ENCODE measurements around the gene MTNR1A. TPM values are rescaled to one million over a fixed set of nuclear protein-coding genes. Genes with fewer than 3 reads are reported as not detected.

The MTNR1A gene
- total and polyA plus RNA-seq, 4 donors, result not detected

- H3K27ac ChIP-seq (ENCODE audit: low read depth in 1 of 2, low read length in 2 of 2), result no peak overlapping the region
- no peaks in the 10 kb centered on the region for H3K4me1 ChIP-seq (ENCODE audit: control insufficient read depth in 4 of 4, insufficient read depth in 4 of 4, low read length in 3 of 4)
- TF ChIP-seq SP1 (IDR thresholded peaks at IDR 0.05) (no peak), JUND (IDR thresholded peaks at IDR 0.05) (no peak), FOXA1 (IDR thresholded peaks at IDR 0.05) (no peak), YY1 (IDR thresholded peaks at IDR 0.05) (no peak), TAF1 (conservative IDR thresholded peaks at IDR 0.05) (no peak), ZBTB33 (IDR thresholded peaks at IDR 0.05) (no peak), CTCF (IDR thresholded peaks at IDR 0.05; ENCODE audit: low read depth, low read length, missing input control) (no peak), HNF4A (conservative IDR thresholded peaks at IDR 0.05) (no peak), REST (IDR thresholded peaks at IDR 0.05) (no peak), HNF4G (IDR thresholded peaks at IDR 0.05) (no peak), FOXA2 (IDR thresholded peaks at IDR 0.05) (no peak), MAX (IDR thresholded peaks at IDR 0.05) (no peak), RAD21 (IDR thresholded peaks at IDR 0.05) (no peak), RXRA (IDR thresholded peaks at IDR 0.05) (no peak), ATF3 (IDR thresholded peaks at IDR 0.05) (no peak), EGR1 (IDR thresholded peaks at IDR 0.05; ENCODE audit: low read depth in 2 of 2) (no peak), NR2F2 (IDR thresholded peaks at IDR 0.05) (no peak)
- H3K4me3 ChIP-seq (ENCODE audit: low read depth in 1 of 3, low read length in 3 of 3), result no peak overlapping the region
- no peaks in the 10 kb centered on the region for H3K9me3 ChIP-seq (ENCODE audit: control insufficient read depth in 4 of 4, low read length in 3 of 4)
- WGBS, result 95% methylated on average over 7 of the region's 7 CpGs
- no peaks in the 10 kb centered on the region for H3K27me3 ChIP-seq (ENCODE audit: control insufficient read depth in 4 of 4, insufficient read depth in 4 of 4, low read length in 3 of 4)
- DNase-seq (ENCODE audit: low spot score), result no peak
- no peak overlapping the region for H3K9ac ChIP-seq (ENCODE audit: low read depth in 1 of 2, low read length in 2 of 2)
- peaks cover 5 to 34% (median 16%) of the 10 kb centered on the region in 4 donors for H3K36me3 ChIP-seq (ENCODE audit: control insufficient read depth in 4 of 4, insufficient read depth in 3 of 4, low read depth in 1 of 4, low read length in 3 of 4)
These were observed 43.3 kb upstream of the MTNR1A start for GRCh38 chr4:186598686-186599085.

Data from liver (tissue), 9 donors.